Panc1 (cell line): ENCODE data around the gene MSRB3. TPM values are rescaled to one million over a fixed set of nuclear protein-coding genes. Genes with fewer than 3 reads are reported as not detected.

Source experiments
- ATAC-seq: fragments of 200-7000 bp; cut with Tn5 transposase; 2 replicates; pipeline ENCODE4 v1.9.1; 2020; ENCODE audit warnings: mild to moderate bottlenecking, moderate library complexity
- BruUV-seq: library from RNA; stranded (reverse); fragments of 400-500 nt; replicated peaks from 2 replicates; lab custom pipeline; 2021; lab: Mats Ljungman, UMichigan
- CTCF ChIA-PET: fragments of 300-600 bp; sonication (Branson Sonifier 250); formaldehyde crosslinking; loops from one replicate; lab custom pipeline; 2022; ENCODE audit warnings: antibody characterized with exemption; lab: Charles Lee
- POLR2A ChIA-PET: fragments of 300-600 bp; sonication (Branson Sonifier 250); formaldehyde crosslinking; loops from one replicate; lab custom pipeline; 2022; ENCODE audit warnings: antibody characterized with exemption; lab: Charles Lee
- DNase-seq: peaks from one replicate; pipeline ENCODE4 v3.0.0-alpha.2; 2010; ENCODE audit warnings: low read depth, low spot score
- H3K27ac ChIP-seq: 2 replicates; pipeline ENCODE4 v1.5.1; 2011; ENCODE audit warnings: mild to moderate bottlenecking, low read length, inconsistent platforms
- H3K27me3 ChIP-seq: fragments of 200-500 bp; sonication (Bioruptor generic); 2 replicates; pipeline ENCODE4 v1.6.0; 2014; ENCODE audit warnings: low read length, inconsistent platforms; ENCODE audit not compliant: control insufficient read depth, insufficient read depth
- H3K36me3 ChIP-seq: fragments of 200-500 bp; sonication (Bioruptor generic); 2 replicates; pipeline ENCODE4 v1.5.1; 2014; ENCODE audit warnings: inconsistent platforms, mild to moderate bottlenecking, low read length, moderate library complexity; ENCODE audit not compliant: control insufficient read depth, insufficient read depth
- H3K4me1 ChIP-seq: 2 replicates; pipeline ENCODE4 v1.5.1; 2011; ENCODE audit warnings: inconsistent platforms, mild to moderate bottlenecking, low read length, moderate library complexity; ENCODE audit not compliant: control insufficient read depth, insufficient read depth
- H3K4me3 ChIP-seq, 2 experiments: 2 replicates each; pipeline ENCODE4 v1.5.1; 2011 to 2012; ENCODE audit warnings: low read depth in 2 of 2, low read length in 2 of 2, mild to moderate bottlenecking in 2 of 2, inconsistent platforms in 1 of 2, moderate library complexity in 1 of 2
- H3K9me3 ChIP-seq: fragments of 200-500 bp; sonication (Bioruptor generic); 2 replicates; pipeline ENCODE4 v1.5.1; 2014; ENCODE audit warnings: low read depth, mild to moderate bottlenecking, inconsistent platforms, low read length, moderate library complexity; ENCODE audit not compliant: control insufficient read depth, insufficient read depth
- POLR2AphosphoS5 ChIP-seq: IDR thresholded peaks from 2 replicates; pipeline ENCODE4 v1.6.1; 2012; ENCODE audit warnings: mild to moderate bottlenecking, low read depth, low read length, moderate library complexity
- SIN3A ChIP-seq: IDR thresholded peaks from 2 replicates; pipeline ENCODE4 v1.6.1; 2012; ENCODE audit warnings: low read depth, mild to moderate bottlenecking, low read length, moderate library complexity, borderline replicate concordance; ENCODE audit not compliant: insufficient read depth
- TCF7L2 ChIP-seq: IDR thresholded peaks from 2 replicates; pipeline ENCODE4 v1.6.1; 2011; ENCODE audit warnings: mild to moderate bottlenecking, low read depth, low read length, inconsistent platforms
- in situ Hi-C: cut with HindIII; loops from 2 replicates; pipeline ENCODE4 v1.10.0; 2016; ENCODE audit warnings: low sequenced_read_pairs, low pct_unique_long_range_greater_than_20kb
- intact Hi-C: fragments of 100-400 bp; cut with micrococcal nuclease; formaldehyde crosslinking; loops from one replicate; pipeline ENCODE4 v1.10.0; 2022; ENCODE audit not compliant: unreplicated experiment
- total RNA-seq: library from RNA; stranded (reverse); gene quantifications from one replicate; pipeline ENCODE4 v1.2.1, GENCODE V29; 2021; ENCODE audit not compliant: unreplicated experiment
- TF ChIP-seq, protein P1 (sequence below), 2 experiments: IDR thresholded peaks; 2 replicates each; pipeline ENCODE4 v1.6.1; 2011 to 2012; ENCODE audit warnings: low read depth in 2 of 2, control low read depth in 1 of 2, low read length in 1 of 2, mild to moderate bottlenecking in 1 of 2, moderate library complexity in 1 of 2; ENCODE audit not compliant: insufficient read depth in 1 of 2
- TF ChIP-seq, protein P2 (sequence below): fragments of 450-650 bp; IDR thresholded peaks from 2 replicates; pipeline ENCODE4 v1.5.1; 2017; ENCODE audit warnings: mild to moderate bottlenecking

MSRB3 gene
- total RNA-seq, 1 experiment from 2014 or later = 89.7 TPM

DNA sequence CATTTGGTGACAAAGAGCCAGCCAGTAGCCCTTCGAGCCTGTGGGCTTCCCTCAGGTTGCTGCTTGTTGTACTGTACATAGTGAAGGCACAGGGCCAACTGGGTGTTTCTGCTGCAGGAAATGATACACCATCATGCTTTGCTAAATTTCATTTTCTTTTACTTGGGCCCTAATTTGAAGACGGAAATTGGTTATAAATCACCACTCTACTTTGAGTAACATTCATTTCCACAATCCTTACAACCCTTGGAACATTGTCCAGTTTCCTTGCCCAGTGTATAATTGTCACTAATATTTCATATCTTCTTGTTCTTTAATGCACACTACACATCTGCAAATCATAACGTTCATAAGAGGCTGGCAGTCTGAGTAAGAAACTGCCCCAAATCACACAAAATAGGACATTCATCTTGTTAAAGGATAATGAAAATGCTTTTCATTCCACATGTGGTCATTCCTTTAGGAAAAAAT is 30.2 kb downstream of the MSRB3 start:
- no peak for TF ChIP-seq SIN3A
- TF ChIP-seq, protein P1, sequence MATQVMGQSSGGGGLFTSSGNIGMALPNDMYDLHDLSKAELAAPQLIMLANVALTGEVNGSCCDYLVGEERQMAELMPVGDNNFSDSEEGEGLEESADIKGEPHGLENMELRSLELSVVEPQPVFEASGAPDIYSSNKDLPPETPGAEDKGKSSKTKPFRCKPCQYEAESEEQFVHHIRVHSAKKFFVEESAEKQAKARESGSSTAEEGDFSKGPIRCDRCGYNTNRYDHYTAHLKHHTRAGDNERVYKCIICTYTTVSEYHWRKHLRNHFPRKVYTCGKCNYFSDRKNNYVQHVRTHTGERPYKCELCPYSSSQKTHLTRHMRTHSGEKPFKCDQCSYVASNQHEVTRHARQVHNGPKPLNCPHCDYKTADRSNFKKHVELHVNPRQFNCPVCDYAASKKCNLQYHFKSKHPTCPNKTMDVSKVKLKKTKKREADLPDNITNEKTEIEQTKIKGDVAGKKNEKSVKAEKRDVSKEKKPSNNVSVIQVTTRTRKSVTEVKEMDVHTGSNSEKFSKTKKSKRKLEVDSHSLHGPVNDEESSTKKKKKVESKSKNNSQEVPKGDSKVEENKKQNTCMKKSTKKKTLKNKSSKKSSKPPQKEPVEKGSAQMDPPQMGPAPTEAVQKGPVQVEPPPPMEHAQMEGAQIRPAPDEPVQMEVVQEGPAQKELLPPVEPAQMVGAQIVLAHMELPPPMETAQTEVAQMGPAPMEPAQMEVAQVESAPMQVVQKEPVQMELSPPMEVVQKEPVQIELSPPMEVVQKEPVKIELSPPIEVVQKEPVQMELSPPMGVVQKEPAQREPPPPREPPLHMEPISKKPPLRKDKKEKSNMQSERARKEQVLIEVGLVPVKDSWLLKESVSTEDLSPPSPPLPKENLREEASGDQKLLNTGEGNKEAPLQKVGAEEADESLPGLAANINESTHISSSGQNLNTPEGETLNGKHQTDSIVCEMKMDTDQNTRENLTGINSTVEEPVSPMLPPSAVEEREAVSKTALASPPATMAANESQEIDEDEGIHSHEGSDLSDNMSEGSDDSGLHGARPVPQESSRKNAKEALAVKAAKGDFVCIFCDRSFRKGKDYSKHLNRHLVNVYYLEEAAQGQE (IDR thresholded peaks at IDR 0.05; ENCODE audit: insufficient read depth in 1 of 2, low read depth in 2 of 2, low read length in 1 of 2) = no peak
- TF ChIP-seq, protein P2, sequence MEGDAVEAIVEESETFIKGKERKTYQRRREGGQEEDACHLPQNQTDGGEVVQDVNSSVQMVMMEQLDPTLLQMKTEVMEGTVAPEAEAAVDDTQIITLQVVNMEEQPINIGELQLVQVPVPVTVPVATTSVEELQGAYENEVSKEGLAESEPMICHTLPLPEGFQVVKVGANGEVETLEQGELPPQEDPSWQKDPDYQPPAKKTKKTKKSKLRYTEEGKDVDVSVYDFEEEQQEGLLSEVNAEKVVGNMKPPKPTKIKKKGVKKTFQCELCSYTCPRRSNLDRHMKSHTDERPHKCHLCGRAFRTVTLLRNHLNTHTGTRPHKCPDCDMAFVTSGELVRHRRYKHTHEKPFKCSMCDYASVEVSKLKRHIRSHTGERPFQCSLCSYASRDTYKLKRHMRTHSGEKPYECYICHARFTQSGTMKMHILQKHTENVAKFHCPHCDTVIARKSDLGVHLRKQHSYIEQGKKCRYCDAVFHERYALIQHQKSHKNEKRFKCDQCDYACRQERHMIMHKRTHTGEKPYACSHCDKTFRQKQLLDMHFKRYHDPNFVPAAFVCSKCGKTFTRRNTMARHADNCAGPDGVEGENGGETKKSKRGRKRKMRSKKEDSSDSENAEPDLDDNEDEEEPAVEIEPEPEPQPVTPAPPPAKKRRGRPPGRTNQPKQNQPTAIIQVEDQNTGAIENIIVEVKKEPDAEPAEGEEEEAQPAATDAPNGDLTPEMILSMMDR = no peak
- TF ChIP-seq TCF7L2 = no peak
- TF ChIP-seq POLR2AphosphoS5 = no peak
- H3K36me3 ChIP-seq = no peaks in the 10 kb centered on the region; the same call in 1 of the 2 replicates
- DNase-seq = no peak
- peaks cover 32% of the 10 kb centered on the region for H3K4me1 ChIP-seq
- POLR2A ChIA-PET = no interaction called here
- CTCF ChIA-PET = no interaction called here
- BruUV-seq = no TSS peak
- H3K27me3 ChIP-seq = no peaks in the 10 kb centered on the region
- in situ Hi-C loops (no loop called here), intact Hi-C loops (loop anchor here (5.0 to 10.0 kb wide), 3 partner anchors 574 to 799 kb away; no protein-coding TSS in a partner anchor)
- H3K9me3 ChIP-seq = no peaks in the 10 kb centered on the region
- ATAC-seq = no peak
- no peak overlapping the region for H3K4me3 ChIP-seq
- H3K27ac ChIP-seq = no peak overlapping the region; the same call in 1 of the 2 replicates

DNA sequence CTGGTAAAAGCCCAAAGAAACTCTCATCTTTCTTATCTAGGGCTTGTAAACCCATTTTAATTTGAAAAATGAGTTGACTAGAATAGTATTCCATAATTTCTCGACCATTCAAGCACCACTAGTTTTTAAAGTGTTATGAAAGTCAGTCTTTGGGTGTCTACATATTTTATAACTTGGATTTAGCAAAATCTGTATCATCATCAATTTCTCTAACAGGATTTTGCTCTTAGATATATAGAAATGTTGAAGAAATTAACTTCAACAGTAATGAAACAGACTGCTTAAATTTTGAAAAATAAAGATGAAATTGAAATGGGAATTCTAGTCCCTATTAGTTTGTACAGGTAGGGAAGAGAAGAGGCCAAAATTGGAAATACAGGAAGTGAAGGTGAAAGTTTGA is 32.8 kb downstream of the MSRB3 start:
- in situ Hi-C loops = no loop called here
- Histone ChIP-seq H3K27ac (no peak overlapping the region), H3K4me1 (peaks cover 22% of the 10 kb centered on the region), H3K27me3 (no peaks in the 10 kb centered on the region), H3K36me3 (peaks cover 3% of the 10 kb centered on the region; the same call in 1 of the 2 replicates), H3K4me3 (no peak overlapping the region), H3K9me3 (no peaks in the 10 kb centered on the region)
- DNase-seq (no peak), ATAC-seq (no peak)
- TF ChIP-seq SIN3A (no peak), POLR2AphosphoS5 (no peak), TCF7L2 (no peak)
- TF ChIP-seq, protein P1 (IDR thresholded peaks at IDR 0.05; ENCODE audit: insufficient read depth in 1 of 2, low read depth in 2 of 2, low read length in 1 of 2) = no peak
- TF ChIP-seq, protein P2 = no peak
- no TSS peak for BruUV-seq
- intact Hi-C loops = loop anchor here (5.0 to 10.0 kb wide), 2 partner anchors 234 to 291 kb away; no protein-coding TSS in a partner anchor
- ChIA-PET POLR2A (no interaction called here), CTCF (interaction anchor here (0.7 kb wide), 1 partner anchor 1660 kb away, joined by 3 read pairs; no protein-coding TSS in a partner anchor)
